Caco-2 (cell line): ENCODE measurements around the gene ZNF511. TPM values are rescaled to one million over a fixed set of nuclear protein-coding genes. Genes with fewer than 3 reads are reported as not detected.

Experiments used
- BruUV-seq: library from RNA; stranded (reverse); fragments of 400-500 nt; replicated peaks from 2 replicates; lab custom pipeline; 2021; lab: Mats Ljungman, UMichigan
- CTCF ChIA-PET: fragments of 300-600 bp; sonication (Branson Sonifier 250); formaldehyde crosslinking; loops from one replicate; lab custom pipeline; 2022; ENCODE audit warnings: antibody characterized with exemption; lab: Charles Lee
- POLR2A ChIA-PET: fragments of 300-600 bp; sonication (Branson Sonifier 250); formaldehyde crosslinking; loops from one replicate; lab custom pipeline; 2022; ENCODE audit warnings: antibody characterized with exemption; lab: Charles Lee
- DNase-seq, 2 experiments: peaks; one replicate each; pipeline versions ENCODE4 v3.0.0 to v3.0.0-alpha.2; 2020 to 2022
- H3K27me3 ChIP-seq: replicated peaks from 2 replicates; pipeline ENCODE4 v1.6.0; 2011; ENCODE audit warnings: low read length; ENCODE audit not compliant: control insufficient read depth, insufficient read depth
- H3K36me3 ChIP-seq: 2 replicates; pipeline ENCODE4 v1.5.1; 2011; ENCODE audit warnings: low read length; ENCODE audit not compliant: control insufficient read depth, insufficient read depth
- H3K4me1 ChIP-seq: fragments of 250-450 bp; sonication (Bioruptor Pico); 2 replicates; pipeline ENCODE4 v1.5.1; 2020; ENCODE audit warnings: mild to moderate bottlenecking
- H3K4me3 ChIP-seq: 2 replicates; pipeline ENCODE4 v1.5.1; 2011; ENCODE audit warnings: low read depth, mild to moderate bottlenecking, control low read depth, low read length
- H3K9me3 ChIP-seq: fragments of 250-450 bp; sonication (Bioruptor Pico); 2 replicates; pipeline ENCODE4 v1.5.1; 2020; ENCODE audit warnings: mild to moderate bottlenecking, moderate library complexity
- H3K27ac Mint-ChIP-seq: one replicate; pipeline ENCODE4 v1.8.0; 2022; ENCODE audit warnings: mixed read lengths; ENCODE audit not compliant: unreplicated experiment
- H3K27me3 Mint-ChIP-seq: one replicate; pipeline ENCODE4 v1.8.0; 2022; ENCODE audit warnings: mixed read lengths; ENCODE audit not compliant: insufficient read depth, unreplicated experiment
- H3K36me3 Mint-ChIP-seq: one replicate; pipeline ENCODE4 v1.8.0; 2022; ENCODE audit warnings: mild to moderate bottlenecking, mixed read lengths; ENCODE audit not compliant: insufficient read depth, unreplicated experiment
- H3K4me1 Mint-ChIP-seq: one replicate; pipeline ENCODE4 v1.8.0; 2022; ENCODE audit warnings: low read depth, mixed read lengths; ENCODE audit not compliant: unreplicated experiment
- H3K4me3 Mint-ChIP-seq: one replicate; pipeline ENCODE4 v1.8.0; 2022; ENCODE audit warnings: mild to moderate bottlenecking, moderate library complexity, mixed read lengths; ENCODE audit not compliant: unreplicated experiment
- H3K9me3 Mint-ChIP-seq: one replicate; pipeline ENCODE4 v1.8.0; 2022; ENCODE audit warnings: mixed read lengths; ENCODE audit not compliant: unreplicated experiment
- intact Hi-C: fragments of 100-400 bp; cut with micrococcal nuclease; formaldehyde crosslinking; loops from one replicate; pipeline ENCODE4 v1.10.0; 2022; ENCODE audit not compliant: unreplicated experiment
- total RNA-seq: library from RNA; stranded (reverse); gene quantifications from 2 replicates; pipeline ENCODE4 v1.2.3, GENCODE V29; 2022
- TF ChIP-seq, protein P1 (sequence below), 2 experiments: fragments of 200-600 bp in 1 of 2; IDR thresholded peaks; 1 replicate in 1 of 2; 2 replicates in 1 of 2; pipeline versions ENCODE4 v1.5.1 to v1.8.0; 2011 to 2022; ENCODE audit warnings: antibody characterized with exemption in 1 of 2, control low read depth in 1 of 2, inconsistent platforms in 1 of 2, low read depth in 1 of 2, low read length in 1 of 2, mild to moderate bottlenecking in 1 of 2, moderate library complexity in 1 of 2; ENCODE audit not compliant: insufficient read depth in 1 of 2, severe bottlenecking in 1 of 2, unreplicated experiment in 1 of 2

ZNF511 gene
- total RNA-seq, 1 experiment from 2014 or later = 98.5 TPM

DNA sequence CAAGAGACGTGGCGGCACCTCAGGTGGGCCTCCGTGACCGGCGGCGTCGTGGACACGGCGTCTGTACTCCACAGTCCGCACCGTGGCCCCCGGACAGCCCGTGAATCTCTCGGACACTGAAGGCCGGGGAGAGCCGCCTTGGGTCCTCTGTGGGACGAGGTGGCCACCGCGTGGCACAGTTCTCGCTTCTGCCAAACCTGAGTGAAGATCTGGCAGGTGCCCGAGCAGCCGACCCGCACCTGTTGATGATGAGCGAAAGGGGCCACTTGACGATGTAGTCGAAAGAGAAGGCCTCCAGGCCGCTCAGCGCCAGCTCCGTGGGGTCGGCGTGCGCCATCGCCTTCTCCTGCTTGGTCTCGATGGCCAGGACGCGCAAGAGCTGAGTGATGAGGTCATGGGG is 23.5 kb upstream of the ZNF511 start:
- no TSS peak for BruUV-seq
- Mint-ChIP-seq H3K27ac (no peak overlapping the region), H3K4me3 (no peak overlapping the region), H3K9me3 (no peaks in the 10 kb centered on the region), H3K36me3 (peaks cover 72% of the 10 kb centered on the region), H3K4me1 (no peaks in the 10 kb centered on the region), H3K27me3 (no peaks in the 10 kb centered on the region)
- Histone ChIP-seq H3K9me3 (no peaks in the 10 kb centered on the region), H3K4me3 (no peak overlapping the region), H3K36me3 (peaks cover 9% of the 10 kb centered on the region), H3K4me1 (no peaks in the 10 kb centered on the region), H3K27me3 (no peaks in the 10 kb centered on the region)
- CTCF ChIA-PET = interaction anchor here (0.5 kb wide), 1 partner anchor 63 kb away, joined by 4 read pairs; no protein-coding TSS in a partner anchor
- TF ChIP-seq, protein P1, sequence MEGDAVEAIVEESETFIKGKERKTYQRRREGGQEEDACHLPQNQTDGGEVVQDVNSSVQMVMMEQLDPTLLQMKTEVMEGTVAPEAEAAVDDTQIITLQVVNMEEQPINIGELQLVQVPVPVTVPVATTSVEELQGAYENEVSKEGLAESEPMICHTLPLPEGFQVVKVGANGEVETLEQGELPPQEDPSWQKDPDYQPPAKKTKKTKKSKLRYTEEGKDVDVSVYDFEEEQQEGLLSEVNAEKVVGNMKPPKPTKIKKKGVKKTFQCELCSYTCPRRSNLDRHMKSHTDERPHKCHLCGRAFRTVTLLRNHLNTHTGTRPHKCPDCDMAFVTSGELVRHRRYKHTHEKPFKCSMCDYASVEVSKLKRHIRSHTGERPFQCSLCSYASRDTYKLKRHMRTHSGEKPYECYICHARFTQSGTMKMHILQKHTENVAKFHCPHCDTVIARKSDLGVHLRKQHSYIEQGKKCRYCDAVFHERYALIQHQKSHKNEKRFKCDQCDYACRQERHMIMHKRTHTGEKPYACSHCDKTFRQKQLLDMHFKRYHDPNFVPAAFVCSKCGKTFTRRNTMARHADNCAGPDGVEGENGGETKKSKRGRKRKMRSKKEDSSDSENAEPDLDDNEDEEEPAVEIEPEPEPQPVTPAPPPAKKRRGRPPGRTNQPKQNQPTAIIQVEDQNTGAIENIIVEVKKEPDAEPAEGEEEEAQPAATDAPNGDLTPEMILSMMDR (IDR thresholded peaks at IDR 0.05; ENCODE audit: insufficient read depth in 1 of 2, low read depth in 1 of 2, low read length in 1 of 2, severe bottlenecking in 1 of 2, unreplicated experiment in 1 of 2) = no peak
- POLR2A ChIA-PET = no interaction called here
- intact Hi-C loops = no loop called here
- DNase-seq = no peak

DNA sequence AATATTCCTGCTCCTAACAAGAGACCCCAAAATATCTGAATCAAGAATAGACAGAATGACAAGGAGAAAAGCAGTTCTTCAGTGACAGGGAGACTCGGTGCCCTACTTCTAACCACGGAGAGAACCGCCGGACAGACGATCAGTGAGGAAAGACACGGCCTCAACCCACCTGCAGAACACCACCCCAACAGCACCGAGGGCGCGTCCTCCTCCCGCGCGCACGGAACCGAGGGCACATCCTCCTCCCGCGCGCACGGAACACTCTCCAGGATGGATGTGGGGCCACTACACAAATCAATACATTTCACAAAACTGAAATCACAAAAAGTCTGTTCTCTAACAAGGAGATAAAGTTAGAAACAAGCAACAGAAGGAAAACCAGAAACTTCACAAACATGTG is 22.3 kb upstream of the ZNF511 start:
- CTCF ChIA-PET = interaction anchor here (1.1 kb wide), 1 partner anchor 8 kb away, joined by 5 read pairs; no protein-coding TSS in a partner anchor
- H3K4me1 Mint-ChIP-seq = no peaks in the 10 kb centered on the region
- BruUV-seq = no TSS peak
- Histone ChIP-seq H3K36me3 (peaks cover 10% of the 10 kb centered on the region), H3K4me1 (no peaks in the 10 kb centered on the region), H3K9me3 (no peaks in the 10 kb centered on the region), H3K27me3 (no peaks in the 10 kb centered on the region), H3K4me3 (no peak overlapping the region)
- no peak for DNase-seq
- intact Hi-C loops = no loop called here
- H3K27ac Mint-ChIP-seq = peak overlapping the region; percentile 20
- peaks cover 73% of the 10 kb centered on the region for H3K36me3 Mint-ChIP-seq
- no peak overlapping the region for H3K4me3 Mint-ChIP-seq
- H3K27me3 Mint-ChIP-seq = no peaks in the 10 kb centered on the region
- POLR2A ChIA-PET = no interaction called here
- no peaks in the 10 kb centered on the region for H3K9me3 Mint-ChIP-seq
- TF ChIP-seq, protein P1 (IDR thresholded peaks at IDR 0.05; ENCODE audit: insufficient read depth in 1 of 2, low read depth in 1 of 2, low read length in 1 of 2, severe bottlenecking in 1 of 2, unreplicated experiment in 1 of 2) = no peak

DNA sequence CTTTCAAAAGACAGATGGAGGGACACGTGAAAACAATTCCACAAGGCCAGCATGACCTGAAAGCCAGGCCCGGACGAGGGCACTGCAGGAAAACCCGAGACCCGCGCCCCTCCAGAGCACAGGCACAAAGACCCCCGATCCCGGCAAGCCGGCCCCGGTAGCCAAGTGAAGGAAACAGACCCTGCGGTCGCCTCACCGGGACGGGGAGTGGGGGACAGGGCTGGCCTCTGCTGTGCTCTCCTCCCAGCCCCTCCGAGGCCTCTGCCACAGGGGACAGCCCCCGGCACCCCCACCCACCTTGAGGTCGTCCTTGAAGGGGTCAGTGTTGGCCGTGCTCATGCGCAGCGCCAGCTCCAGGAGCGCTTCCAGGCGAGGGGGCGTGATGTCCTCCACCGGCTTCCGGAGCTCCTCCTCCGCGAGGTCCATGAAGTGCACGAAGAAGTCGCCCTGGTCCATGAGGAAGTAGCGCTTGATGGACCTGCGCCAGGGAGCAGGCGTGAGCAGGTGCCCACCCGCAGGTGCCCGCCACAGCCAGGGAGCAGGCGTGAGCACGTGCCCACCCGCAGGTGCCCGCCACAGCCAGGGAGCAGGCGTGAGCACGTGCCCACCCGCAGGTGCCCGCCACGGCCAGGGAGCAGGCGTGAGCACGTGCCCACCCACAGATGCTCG is 20.7 kb upstream of the ZNF511 start:
- ChIA-PET POLR2A (no interaction called here), CTCF (no interaction called here)
- no peak overlapping the region for H3K4me3 ChIP-seq
- H3K9me3 Mint-ChIP-seq = no peaks in the 10 kb centered on the region
- no TSS peak for BruUV-seq
- no peak for DNase-seq
- no peaks in the 10 kb centered on the region for H3K4me1 Mint-ChIP-seq
- H3K9me3 ChIP-seq = no peaks in the 10 kb centered on the region
- H3K27me3 ChIP-seq = no peaks in the 10 kb centered on the region
- TF ChIP-seq, protein P1 (IDR thresholded peaks at IDR 0.05; ENCODE audit: insufficient read depth in 1 of 2, low read depth in 1 of 2, low read length in 1 of 2, severe bottlenecking in 1 of 2, unreplicated experiment in 1 of 2) = no peak
- no peak overlapping the region for H3K27ac Mint-ChIP-seq
- H3K27me3 Mint-ChIP-seq = no peaks in the 10 kb centered on the region
- no peak overlapping the region for H3K4me3 Mint-ChIP-seq
- intact Hi-C loops = no loop called here
- peaks cover 11% of the 10 kb centered on the region for H3K36me3 ChIP-seq
- H3K4me1 ChIP-seq = no peaks in the 10 kb centered on the region
- peaks cover 67% of the 10 kb centered on the region for H3K36me3 Mint-ChIP-seq
